HEK293 (cell line): ENCODE measurements around the gene LIMA1.
"Not testable (repeated sequence)": the region's sequence is repeated elsewhere in the genome, so short reads cannot be mapped to it uniquely, and the experiment has no call there.

ENCODE experiments used
- CTCF ChIA-PET: fragments of 350-600 bp; formaldehyde crosslinking; extraction: SDS; loops from one replicate; lab custom pipeline; 2021; ENCODE audit warnings: antibody characterized with exemption; lab: Yijun Ruan, JAX
- POLR2A ChIA-PET: fragments of 300-600 bp; formaldehyde crosslinking; extraction: SDS; loops from one replicate; lab custom pipeline; 2020; ENCODE audit warnings: antibody characterized with exemption, inconsistent platforms; lab: Yijun Ruan, JAX
- H3K27ac ChIP-seq: fragments of 200-500 bp; sonication (Bioruptor generic); 2 replicates; pipeline ENCODE4 v1.5.1; 2014; ENCODE audit warnings: low read depth, low read length, control low read depth, inconsistent platforms; ENCODE audit errors: extremely low read depth
- H3K36me3 ChIP-seq, 2 experiments: fragments of 200-500 bp in 1 of 2; sonication (Bioruptor generic) in 1 of 2; 1 replicate in 1 of 2; 2 replicates in 1 of 2; pipeline ENCODE4 v1.5.1; 2014 to 2017; ENCODE audit warnings: inconsistent platforms in 2 of 2, low read length in 2 of 2; ENCODE audit not compliant: control insufficient read depth in 2 of 2, insufficient read depth in 1 of 2
- H3K4me1 ChIP-seq: fragments of 200-500 bp; sonication (Bioruptor generic); 2 replicates; pipeline ENCODE4 v1.5.1; 2014; ENCODE audit warnings: mild to moderate bottlenecking, low read length, inconsistent platforms; ENCODE audit not compliant: control insufficient read depth, insufficient read depth
- H3K4me3 ChIP-seq: 2 replicates; pipeline ENCODE4 v1.5.1; 2011; ENCODE audit warnings: low read depth, mild to moderate bottlenecking, control low read depth, low read length, moderate library complexity
- H3K9me3 ChIP-seq: fragments of 200-500 bp; sonication (Bioruptor generic); 2 replicates; pipeline ENCODE4 v1.5.1; 2014; ENCODE audit warnings: low read depth, low read length, inconsistent platforms; ENCODE audit not compliant: control insufficient read depth, insufficient read depth
- EGR2 ChIP-seq: fragments of 450-650 bp; formaldehyde crosslinking; IDR thresholded peaks from 2 replicates; pipeline ENCODE4 v1.5.1; 2016; ENCODE audit warnings: low read depth, missing biosample characterization, missing genetic modification characterization
- HIC1 ChIP-seq: fragments of 450-650 bp; formaldehyde crosslinking; IDR thresholded peaks from 2 replicates; pipeline ENCODE4 v1.5.1; 2016; ENCODE audit warnings: missing biosample characterization, missing genetic modification characterization
- KLF1 ChIP-seq: fragments of 450-650 bp; formaldehyde crosslinking; IDR thresholded peaks from 2 replicates; pipeline ENCODE4 v1.5.1; 2016; ENCODE audit warnings: missing biosample characterization, missing genetic modification characterization
- KLF7 ChIP-seq: fragments of 450-650 bp; formaldehyde crosslinking; IDR thresholded peaks from 2 replicates; pipeline ENCODE4 v1.5.1; 2016; ENCODE audit warnings: missing biosample characterization, missing genetic modification characterization, borderline replicate concordance
- SALL2 ChIP-seq: fragments of 450-650 bp; formaldehyde crosslinking; IDR thresholded peaks from 2 replicates; pipeline ENCODE4 v1.5.0; 2017; ENCODE audit warnings: missing biosample characterization, mild to moderate bottlenecking, missing genetic modification characterization, borderline replicate concordance
- ZBTB20 ChIP-seq: fragments of 450-650 bp; formaldehyde crosslinking; IDR thresholded peaks from 2 replicates; pipeline ENCODE4 v1.5.1; 2016; ENCODE audit warnings: missing biosample characterization, missing genetic modification characterization
- ZBTB6 ChIP-seq: fragments of 450-650 bp; formaldehyde crosslinking; IDR thresholded peaks from 2 replicates; pipeline ENCODE4 v1.5.1; 2017; ENCODE audit warnings: missing biosample characterization, missing genetic modification characterization
- ZFHX2 ChIP-seq: fragments of 450-650 bp; formaldehyde crosslinking; conservative IDR thresholded peaks from 2 replicates; pipeline ENCODE4 v1.5.1; 2016; ENCODE audit warnings: missing biosample characterization, missing genetic modification characterization
- ZNF16 ChIP-seq: fragments of 450-650 bp; formaldehyde crosslinking; IDR thresholded peaks from 2 replicates; pipeline ENCODE4 v1.5.1; 2016; ENCODE audit warnings: low read depth, missing biosample characterization, missing genetic modification characterization
- ZNF169 ChIP-seq: fragments of 450-650 bp; formaldehyde crosslinking; IDR thresholded peaks from 2 replicates; pipeline ENCODE4 v1.5.1; 2016; ENCODE audit warnings: missing biosample characterization, missing genetic modification characterization
- ZNF19 ChIP-seq: fragments of 450-650 bp; formaldehyde crosslinking; IDR thresholded peaks from 2 replicates; pipeline ENCODE4; 2016; ENCODE audit warnings: missing biosample characterization, missing genetic modification characterization, low read depth
- ZNF221 ChIP-seq: fragments of 450-650 bp; formaldehyde crosslinking; IDR thresholded peaks from 2 replicates; pipeline ENCODE4 v1.5.1; 2017; ENCODE audit warnings: missing biosample characterization, missing genetic modification characterization, borderline replicate concordance
- ZNF366 ChIP-seq: fragments of 450-650 bp; formaldehyde crosslinking; conservative IDR thresholded peaks from 2 replicates; pipeline ENCODE4 v1.5.1; 2016; ENCODE audit warnings: missing biosample characterization, missing genetic modification characterization
- ZNF391 ChIP-seq: fragments of 450-650 bp; formaldehyde crosslinking; IDR thresholded peaks from 2 replicates; pipeline ENCODE4 v1.5.1; 2016; ENCODE audit warnings: low read depth, missing biosample characterization, missing genetic modification characterization, borderline replicate concordance
- ZNF510 ChIP-seq: fragments of 450-650 bp; formaldehyde crosslinking; IDR thresholded peaks from 2 replicates; pipeline ENCODE4 v1.5.1; 2018; ENCODE audit warnings: mild to moderate bottlenecking, missing genetic modification characterization, missing biosample characterization; ENCODE audit not compliant: insufficient replicate concordance
- ZNF549 ChIP-seq: fragments of 450-650 bp; IDR thresholded peaks from 2 replicates; pipeline ENCODE4 v1.5.1; 2018; ENCODE audit warnings: missing biosample characterization, missing genetic modification characterization, mild to moderate bottlenecking, inconsistent platforms, moderate library complexity
- ZNF558 ChIP-seq: fragments of 450-650 bp; formaldehyde crosslinking; IDR thresholded peaks from 2 replicates; pipeline ENCODE4 v1.5.1; 2016; ENCODE audit warnings: missing biosample characterization, missing genetic modification characterization
- ZNF596 ChIP-seq: fragments of 450-650 bp; IDR thresholded peaks from 2 replicates; pipeline ENCODE4 v1.5.0; 2018; ENCODE audit warnings: missing biosample characterization, mild to moderate bottlenecking, missing genetic modification characterization, moderate library complexity
- TF ChIP-seq, protein P1 (sequence below): fragments of 450-650 bp; formaldehyde crosslinking; IDR thresholded peaks from 2 replicates; pipeline ENCODE4 v1.5.1; 2016; ENCODE audit warnings: missing biosample characterization, missing genetic modification characterization
- TF ChIP-seq, protein P2 (sequence below): fragments of 450-650 bp; formaldehyde crosslinking; IDR thresholded peaks from 2 replicates; pipeline ENCODE4 v1.5.1; 2016; ENCODE audit warnings: missing biosample characterization, missing genetic modification characterization
- TF ChIP-seq, protein P3 (sequence below): fragments of 450-650 bp; formaldehyde crosslinking; IDR thresholded peaks from 2 replicates; pipeline ENCODE4 v1.5.1; 2016; ENCODE audit warnings: missing biosample characterization, missing genetic modification characterization

Gene LIMA1

GRCh38 chr12:50283229-50283923, at the start of gene LIMA1 (continued):
- TF ChIP-seq KLF1 (tag by site-specific recombination) (0 out of 2 replicates have a peak, but pooled peaks have one; percentile 30), ZNF169 (tag by site-specific recombination) (no peak), ZNF391 (tag by site-specific recombination) (0 out of 2 replicates have a peak, but pooled peaks have one; percentile 42)

GRCh38 chr12:50331745-50332144, 48.4 kb upstream of the LIMA1 start:
- Histone ChIP-seq H3K27ac (no peak overlapping the region), H3K4me3 (no peak overlapping the region), H3K9me3 (no peaks in the 10 kb centered on the region), H3K36me3 (no peaks in the 10 kb centered on the region), H3K4me1 (peaks cover 2% of the 10 kb centered on the region; the same call in 1 of the 2 replicates)
- TF ChIP-seq ZNF19 (tag by site-specific recombination): no peak
- no peak for TF ChIP-seq ZNF510 (tag by site-specific recombination)
- no peak for TF ChIP-seq ZNF221 (tag by site-specific recombination)
- TF ChIP-seq, protein P1, sequence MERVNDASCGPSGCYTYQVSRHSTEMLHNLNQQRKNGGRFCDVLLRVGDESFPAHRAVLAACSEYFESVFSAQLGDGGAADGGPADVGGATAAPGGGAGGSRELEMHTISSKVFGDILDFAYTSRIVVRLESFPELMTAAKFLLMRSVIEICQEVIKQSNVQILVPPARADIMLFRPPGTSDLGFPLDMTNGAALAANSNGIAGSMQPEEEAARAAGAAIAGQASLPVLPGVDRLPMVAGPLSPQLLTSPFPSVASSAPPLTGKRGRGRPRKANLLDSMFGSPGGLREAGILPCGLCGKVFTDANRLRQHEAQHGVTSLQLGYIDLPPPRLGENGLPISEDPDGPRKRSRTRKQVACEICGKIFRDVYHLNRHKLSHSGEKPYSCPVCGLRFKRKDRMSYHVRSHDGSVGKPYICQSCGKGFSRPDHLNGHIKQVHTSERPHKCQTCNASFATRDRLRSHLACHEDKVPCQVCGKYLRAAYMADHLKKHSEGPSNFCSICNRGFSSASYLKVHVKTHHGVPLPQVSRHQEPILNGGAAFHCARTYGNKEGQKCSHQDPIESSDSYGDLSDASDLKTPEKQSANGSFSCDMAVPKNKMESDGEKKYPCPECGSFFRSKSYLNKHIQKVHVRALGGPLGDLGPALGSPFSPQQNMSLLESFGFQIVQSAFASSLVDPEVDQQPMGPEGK (tag by site-specific recombination): no peak
- TF ChIP-seq ZBTB20 (tag by site-specific recombination): no peak
- TF ChIP-seq ZNF549 (tag by site-specific recombination): no peak
- no peak for TF ChIP-seq ZNF16 (tag by site-specific recombination)
- no peak for TF ChIP-seq ZNF596
- TF ChIP-seq ZBTB6 (tag by site-specific recombination): no peak
- TF ChIP-seq ZFHX2 (tag by site-specific recombination): no peak
- TF ChIP-seq, protein P2, sequence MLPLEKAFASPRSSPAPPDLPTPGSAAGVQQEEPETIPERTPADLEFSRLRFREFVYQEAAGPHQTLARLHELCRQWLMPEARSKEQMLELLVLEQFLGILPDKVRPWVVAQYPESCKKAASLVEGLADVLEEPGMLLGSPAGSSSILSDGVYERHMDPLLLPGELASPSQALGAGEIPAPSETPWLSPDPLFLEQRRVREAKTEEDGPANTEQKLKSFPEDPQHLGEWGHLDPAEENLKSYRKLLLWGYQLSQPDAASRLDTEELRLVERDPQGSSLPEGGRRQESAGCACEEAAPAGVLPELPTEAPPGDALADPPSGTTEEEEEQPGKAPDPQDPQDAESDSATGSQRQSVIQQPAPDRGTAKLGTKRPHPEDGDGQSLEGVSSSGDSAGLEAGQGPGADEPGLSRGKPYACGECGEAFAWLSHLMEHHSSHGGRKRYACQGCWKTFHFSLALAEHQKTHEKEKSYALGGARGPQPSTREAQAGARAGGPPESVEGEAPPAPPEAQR: no peak
- no peak for TF ChIP-seq EGR2
- no peak for TF ChIP-seq KLF7 (tag by site-specific recombination)
- TF ChIP-seq, protein P3, sequence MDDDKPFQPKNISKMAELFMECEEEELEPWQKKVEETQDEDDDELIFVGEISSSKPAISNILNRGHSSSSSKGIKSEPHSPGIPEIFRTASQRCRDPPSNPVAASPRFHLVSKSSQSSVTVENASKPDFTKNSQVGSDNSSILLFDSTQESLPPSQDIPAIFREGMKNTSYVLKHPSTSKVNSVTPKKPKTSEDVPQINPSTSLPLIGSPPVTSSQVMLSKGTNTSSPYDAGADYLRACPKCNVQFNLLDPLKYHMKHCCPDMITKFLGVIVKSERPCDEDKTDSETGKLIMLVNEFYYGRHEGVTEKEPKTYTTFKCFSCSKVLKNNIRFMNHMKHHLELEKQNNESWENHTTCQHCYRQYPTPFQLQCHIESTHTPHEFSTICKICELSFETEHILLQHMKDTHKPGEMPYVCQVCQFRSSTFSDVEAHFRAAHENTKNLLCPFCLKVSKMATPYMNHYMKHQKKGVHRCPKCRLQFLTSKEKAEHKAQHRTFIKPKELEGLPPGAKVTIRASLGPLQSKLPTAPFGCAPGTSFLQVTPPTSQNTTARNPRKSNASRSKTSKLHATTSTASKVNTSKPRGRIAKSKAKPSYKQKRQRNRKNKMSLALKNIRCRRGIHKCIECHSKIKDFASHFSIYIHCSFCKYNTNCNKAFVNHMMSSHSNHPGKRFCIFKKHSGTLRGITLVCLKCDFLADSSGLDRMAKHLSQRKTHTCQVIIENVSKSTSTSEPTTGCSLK (tag by site-specific recombination): no peak
- no peak for TF ChIP-seq ZNF558 (tag by site-specific recombination)
- no peak for TF ChIP-seq SALL2 (tag by site-specific recombination)
- TF ChIP-seq HIC1: no peak
- TF ChIP-seq ZNF366 (tag by site-specific recombination): no peak
- ChIA-PET CTCF (interaction anchor here (1.3 to 1.7 kb wide), 2 partner anchors 17 to 221 kb away, joined by 3 to 8 read pairs; no protein-coding TSS in a partner anchor), POLR2A (interaction anchor here (0.9 kb wide), 1 partner anchor 591 kb away, joined by 3 read pairs; the partner anchor contains the start of gene TMBIM6)

GRCh38 chr12:50328664-50329063, 45.3 kb upstream of the LIMA1 start:
- H3K36me3 ChIP-seq, H3K4me1 ChIP-seq, POLR2A ChIA-PET, H3K4me3 ChIP-seq, H3K9me3 ChIP-seq, CTCF ChIA-PET, H3K27ac ChIP-seq: not testable (repeated sequence)
